GM20431 (cell line): Measurements from ENCODE around the gene SESN3.

Experiments
- in situ Hi-C: fragments of 300-500 bp; cut with MseI, MboI; formaldehyde crosslinking; loops from one replicate; pipeline ENCODE4 v1.15.0; 2020; ENCODE audit warnings: low sequenced_read_pairs; ENCODE audit not compliant: unreplicated experiment

The SESN3 gene

DNA sequence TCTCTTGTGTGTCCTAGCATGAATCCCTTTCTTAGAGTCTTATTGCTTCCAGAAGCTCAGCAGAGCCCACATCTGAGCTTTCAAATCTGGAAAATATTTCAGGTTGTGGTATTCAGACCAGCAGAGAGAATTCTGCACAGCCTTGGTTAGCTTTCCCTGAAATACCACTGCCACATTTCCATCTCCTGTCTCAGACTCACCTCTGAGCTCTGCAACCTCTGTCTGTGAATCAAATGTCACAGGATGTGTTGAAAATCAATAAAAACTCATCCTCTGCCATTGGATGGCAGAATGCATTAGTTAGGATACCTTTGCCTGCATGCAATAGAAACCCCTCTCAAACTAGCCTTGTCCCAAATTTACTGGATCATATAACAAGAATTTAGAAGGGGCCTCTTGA lies 93.7 kb downstream of the SESN3 start:
- in situ Hi-C loops, result loop anchor here (25.0 kb wide), 1 partner anchor 500 kb away; no protein-coding TSS in a partner anchor

- in situ Hi-C loops, result loop anchor here (25.0 kb wide), 1 partner anchor 499 kb away; no protein-coding TSS in a partner anchor
Observed at GRCh38 chr11:95136747-95137146, 94.3 kb downstream of the SESN3 start.

DNA sequence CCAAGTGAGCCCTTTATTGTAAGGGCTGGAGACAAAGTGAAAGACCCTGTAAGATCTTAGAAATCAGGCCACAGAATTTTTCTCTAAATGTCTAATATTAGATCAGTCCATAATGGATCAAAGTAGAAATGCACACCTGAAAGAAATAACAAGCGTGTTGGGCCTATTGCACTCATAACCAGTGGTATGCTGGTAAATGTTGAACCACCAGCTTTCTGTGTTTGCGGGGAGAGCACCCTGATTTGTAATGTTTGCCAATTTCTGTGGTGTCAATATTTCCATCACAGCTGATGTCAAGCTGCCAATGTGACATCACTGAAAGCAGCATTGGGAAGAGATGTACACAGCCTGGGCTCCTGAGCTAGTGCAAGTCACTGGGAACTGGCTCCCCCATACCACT lies 95.1 kb downstream of the SESN3 start:
- in situ Hi-C loops, result loop anchor here (25.0 kb wide), 1 partner anchor 499 kb away; no protein-coding TSS in a partner anchor

- in situ Hi-C loops, result loop anchor here (25.0 kb wide), 1 partner anchor 498 kb away; no protein-coding TSS in a partner anchor
Observed at GRCh38 chr11:95135155-95135554, 95.8 kb downstream of the SESN3 start.

DNA sequence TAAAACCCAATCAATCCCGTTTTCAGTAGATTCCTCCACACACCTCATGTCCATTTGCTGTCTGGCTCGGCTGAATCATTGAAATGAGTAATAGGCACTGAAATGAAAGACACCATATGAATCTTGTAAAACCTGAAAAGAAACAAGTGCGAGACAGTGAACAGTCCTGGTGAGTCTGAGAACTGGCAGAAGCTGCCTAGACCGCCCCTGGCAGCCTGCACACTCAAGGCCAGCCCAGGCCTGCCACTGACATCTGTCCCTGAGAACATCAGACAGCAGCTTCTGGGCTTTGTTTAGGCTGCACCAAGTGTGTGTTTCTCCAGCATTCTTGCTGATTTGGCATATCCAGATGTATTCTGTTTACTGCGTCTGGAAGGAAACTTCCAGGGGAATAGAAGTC lies 96.5 kb downstream of the SESN3 start:
- in situ Hi-C loops, result loop anchor here (25.0 kb wide), 1 partner anchor 497 kb away; no protein-coding TSS in a partner anchor

- in situ Hi-C loops, result loop anchor here (25.0 kb wide), 1 partner anchor 496 kb away; no protein-coding TSS in a partner anchor
Observed at GRCh38 chr11:95132956-95133355, 98.0 kb downstream of the SESN3 start.

GRCh38 chr11:95128602-95129001 lies 102.4 kb downstream of the SESN3 start:
- in situ Hi-C loops, result loop anchor here (25.0 kb wide), 1 partner anchor 491 kb away; no protein-coding TSS in a partner anchor

- in situ Hi-C loops, result no loop called here
Observed at GRCh38 chr11:95123556-95123955, 107.4 kb downstream of the SESN3 start.

DNA sequence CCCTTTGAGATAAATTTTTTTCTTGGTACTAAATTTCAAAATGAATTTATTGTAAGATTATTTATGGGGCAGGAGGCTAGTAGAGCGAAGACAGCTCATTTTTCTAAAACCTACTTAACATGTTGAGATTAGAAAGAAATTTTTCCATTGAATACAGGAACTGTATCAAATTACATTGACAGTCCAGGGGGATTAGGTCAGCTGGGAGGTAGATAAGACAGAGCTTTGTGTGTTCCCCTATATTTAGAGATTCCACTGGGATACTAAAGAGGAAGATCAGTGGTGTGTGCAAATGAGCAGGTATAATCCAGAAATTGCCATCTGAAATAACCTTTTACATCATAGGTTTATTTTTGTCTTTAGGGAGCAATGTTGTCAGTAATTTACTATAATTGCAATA lies 109.3 kb downstream of the SESN3 start:
- in situ Hi-C loops, result no loop called here

GRCh38 chr11:95119361-95120060 lies 111.5 kb downstream of the SESN3 start:
- in situ Hi-C loops, result no loop called here

DNA sequence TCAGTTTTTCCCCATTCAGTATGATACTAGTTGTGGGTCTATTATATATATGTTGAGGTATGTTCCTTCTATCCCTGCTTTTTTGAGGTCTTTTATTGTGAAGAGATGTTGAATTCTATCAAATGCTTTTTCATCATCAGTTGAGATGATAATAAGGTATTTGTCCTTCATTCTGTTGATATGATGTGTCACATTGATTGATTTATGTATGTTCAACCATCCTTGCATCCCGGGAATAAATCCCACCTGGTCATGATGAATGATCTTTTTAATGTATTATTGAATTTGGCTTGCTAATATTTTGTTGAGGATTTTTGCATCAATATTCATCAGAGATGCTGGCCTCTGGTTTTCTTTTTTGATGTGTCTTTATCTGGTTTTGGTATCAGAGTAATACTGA lies 115.4 kb downstream of the SESN3 start:
- in situ Hi-C loops, result no loop called here
